NCI-H524 treated with DMSO at 0.1 percent for 48 hours (cell line): ENCODE data around the gene HSPA9.

Experiments used
- DNase-seq: peaks from one replicate; lab custom pipeline; 2025; lab: John Stamatoyannopoulos, UW

Gene HSPA9

GRCh38 chr5:138560971-138561370 lies 14.2 kb downstream of the HSPA9 start:
- no peak for DNase-seq

GRCh38 chr5:138559937-138560336 lies 15.3 kb downstream of the HSPA9 start:
- no peak for DNase-seq

GRCh38 chr5:138557677-138558076 lies 17.5 kb downstream of the HSPA9 start:
- no peak for DNase-seq

- no peak for DNase-seq
Observed at GRCh38 chr5:138554143-138554542, 21.1 kb downstream of the HSPA9 start.

- no peak for DNase-seq
Observed at GRCh38 chr5:138553437-138554095, 21.6 kb downstream of the HSPA9 start.

GRCh38 chr5:138552657-138553056 lies 22.5 kb downstream of the HSPA9 start:
- no peak for DNase-seq

GRCh38 chr5:138549414-138549813 lies 25.8 kb downstream of the HSPA9 start:
- DNase-seq, result no peak

GRCh38 chr5:138545919-138546562 lies 29.2 kb downstream of the HSPA9 start:
- no peak for DNase-seq

- no peak for DNase-seq
Observed at GRCh38 chr5:138544181-138545134, 30.7 kb downstream of the HSPA9 start.

GRCh38 chr5:138543730-138544104 lies 31.5 kb downstream of the HSPA9 start:
- DNase-seq, result no peak

GRCh38 chr5:138542956-138543729 lies 32.1 kb downstream of the HSPA9 start, which contains the start of gene ETF1:
Gene ETF1 (minus strand): TSS chr5:138543236. CDS start chr5:138542918, 318 bp downstream.
- peak; percentile 89 for DNase-seq

GRCh38 chr5:138542180-138542955 lies 32.8 kb downstream of the HSPA9 start:
- no peak for DNase-seq

GRCh38 chr5:138541511-138542179 lies 33.6 kb downstream of the HSPA9 start:
- DNase-seq, result no peak

- no peak for DNase-seq
Observed at GRCh38 chr5:138539791-138540190, 35.4 kb downstream of the HSPA9 start.

GRCh38 chr5:138538943-138539627 lies 36.1 kb downstream of the HSPA9 start:
- no peak for DNase-seq

- DNase-seq, result no peak
Observed at GRCh38 chr5:138536665-138537315, 38.4 kb downstream of the HSPA9 start.

- no peak for DNase-seq
Observed at GRCh38 chr5:138536215-138536614, 39.0 kb downstream of the HSPA9 start.

GRCh38 chr5:138533973-138534941 lies 40.9 kb downstream of the HSPA9 start:
- DNase-seq, result no peak
